ENCODE measurements around the gene IER5L.
A peak's percentile ranks its signal among the peaks of the same experiment; 100 is the strongest.

IER5L gene

DNA sequence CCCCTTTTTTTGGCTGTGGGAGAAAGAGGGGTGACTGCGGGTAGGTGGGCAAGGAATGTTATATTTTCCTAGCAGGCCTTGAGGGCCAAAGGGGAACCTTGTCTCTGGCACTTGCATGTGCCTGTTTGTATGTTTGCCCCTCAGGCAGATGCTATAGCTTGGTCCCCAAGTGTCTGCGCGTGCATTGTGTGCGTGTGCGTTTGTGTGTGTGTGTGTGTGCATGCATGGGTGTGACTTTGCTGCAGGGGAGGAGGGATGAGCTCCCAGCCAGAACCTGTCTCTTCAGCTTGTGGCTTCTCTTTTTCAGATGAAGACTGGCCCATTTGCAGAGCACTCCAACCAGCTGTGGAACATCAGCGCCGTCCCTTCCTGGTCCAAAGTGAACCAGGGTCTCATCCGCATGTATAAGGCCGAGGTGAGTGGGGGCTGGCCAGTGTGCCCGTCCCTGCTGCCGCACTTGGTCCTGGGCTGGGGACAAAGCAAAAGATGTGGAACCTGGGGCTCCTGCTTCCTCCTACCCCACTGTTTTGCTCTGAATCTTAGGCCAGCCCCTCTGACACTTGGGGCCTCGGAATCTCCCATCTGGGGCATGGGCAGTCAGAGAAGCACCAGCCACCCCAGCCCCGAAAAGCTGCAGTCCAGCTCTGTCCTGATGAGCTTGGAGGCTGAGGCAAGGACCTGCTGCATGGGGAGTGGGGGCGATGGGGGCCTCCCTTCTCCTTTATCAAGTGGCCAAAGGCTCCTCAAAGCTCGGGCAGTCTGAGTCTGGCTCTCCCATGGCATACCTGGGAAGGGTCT is 35.7 kb downstream of the IER5L start:
- no peak for TF ChIP-seq ZFX (IDR thresholded peaks at IDR 0.05)
- TF ChIP-seq, protein P1, sequence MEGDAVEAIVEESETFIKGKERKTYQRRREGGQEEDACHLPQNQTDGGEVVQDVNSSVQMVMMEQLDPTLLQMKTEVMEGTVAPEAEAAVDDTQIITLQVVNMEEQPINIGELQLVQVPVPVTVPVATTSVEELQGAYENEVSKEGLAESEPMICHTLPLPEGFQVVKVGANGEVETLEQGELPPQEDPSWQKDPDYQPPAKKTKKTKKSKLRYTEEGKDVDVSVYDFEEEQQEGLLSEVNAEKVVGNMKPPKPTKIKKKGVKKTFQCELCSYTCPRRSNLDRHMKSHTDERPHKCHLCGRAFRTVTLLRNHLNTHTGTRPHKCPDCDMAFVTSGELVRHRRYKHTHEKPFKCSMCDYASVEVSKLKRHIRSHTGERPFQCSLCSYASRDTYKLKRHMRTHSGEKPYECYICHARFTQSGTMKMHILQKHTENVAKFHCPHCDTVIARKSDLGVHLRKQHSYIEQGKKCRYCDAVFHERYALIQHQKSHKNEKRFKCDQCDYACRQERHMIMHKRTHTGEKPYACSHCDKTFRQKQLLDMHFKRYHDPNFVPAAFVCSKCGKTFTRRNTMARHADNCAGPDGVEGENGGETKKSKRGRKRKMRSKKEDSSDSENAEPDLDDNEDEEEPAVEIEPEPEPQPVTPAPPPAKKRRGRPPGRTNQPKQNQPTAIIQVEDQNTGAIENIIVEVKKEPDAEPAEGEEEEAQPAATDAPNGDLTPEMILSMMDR (conservative IDR thresholded peaks at IDR 0.05), result no peak
- peak overlapping the region; percentile 100; the same call in 1 of the 2 replicates for H3K27ac ChIP-seq

DNA sequence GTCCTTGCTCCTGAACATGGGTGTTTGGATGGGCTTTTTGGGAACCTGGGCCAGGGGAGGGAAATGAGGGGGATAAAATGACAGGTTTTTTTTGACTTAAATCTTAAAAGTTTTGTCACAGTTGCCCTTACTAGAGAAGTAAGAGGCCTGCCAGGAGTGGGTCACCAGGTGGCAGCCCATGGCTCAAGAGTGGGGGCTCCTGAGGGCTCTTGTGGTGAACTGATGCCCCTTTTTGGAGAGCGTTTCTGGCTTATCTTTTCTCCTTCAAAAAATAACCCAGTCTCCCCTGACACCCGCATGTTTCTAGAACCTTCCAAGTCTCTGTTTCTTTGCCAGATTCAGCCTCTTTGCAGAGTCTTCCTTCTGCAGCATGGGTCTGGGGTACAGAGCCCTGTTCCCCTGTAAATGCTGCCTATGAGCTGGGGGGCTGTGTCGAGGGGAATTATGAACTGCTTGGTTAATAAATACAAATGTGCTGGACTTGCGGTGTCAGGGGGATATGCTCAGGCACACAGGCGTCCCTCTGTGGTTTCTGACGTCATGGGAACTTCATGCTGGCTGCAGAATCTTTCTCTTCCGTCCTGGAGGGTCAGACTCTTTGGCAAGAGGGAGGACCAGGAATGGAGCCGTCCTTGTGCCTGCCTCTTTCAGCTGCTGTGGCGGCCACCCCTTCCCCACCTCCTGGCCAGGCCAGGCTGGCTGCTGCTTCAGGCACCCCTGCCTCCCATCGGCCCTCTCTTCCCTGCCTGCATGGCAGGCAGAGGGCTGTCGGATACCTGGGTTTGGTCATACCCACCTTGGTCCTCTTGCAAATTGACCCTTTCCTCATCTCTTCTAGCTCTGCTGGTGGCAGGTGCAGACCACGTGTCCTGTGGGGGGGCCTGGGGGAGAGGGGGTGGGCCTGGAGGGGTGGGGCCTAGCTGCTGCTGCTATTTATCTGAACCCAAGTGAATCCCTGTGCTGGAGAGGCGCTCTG is 36.7 kb downstream of the IER5L start:
- no peak for TF ChIP-seq ZFX (IDR thresholded peaks at IDR 0.05)
- TF ChIP-seq, protein P1 (conservative IDR thresholded peaks at IDR 0.05), result no peak
- H3K27ac ChIP-seq, result peak overlapping the region; percentile 100

DNA sequence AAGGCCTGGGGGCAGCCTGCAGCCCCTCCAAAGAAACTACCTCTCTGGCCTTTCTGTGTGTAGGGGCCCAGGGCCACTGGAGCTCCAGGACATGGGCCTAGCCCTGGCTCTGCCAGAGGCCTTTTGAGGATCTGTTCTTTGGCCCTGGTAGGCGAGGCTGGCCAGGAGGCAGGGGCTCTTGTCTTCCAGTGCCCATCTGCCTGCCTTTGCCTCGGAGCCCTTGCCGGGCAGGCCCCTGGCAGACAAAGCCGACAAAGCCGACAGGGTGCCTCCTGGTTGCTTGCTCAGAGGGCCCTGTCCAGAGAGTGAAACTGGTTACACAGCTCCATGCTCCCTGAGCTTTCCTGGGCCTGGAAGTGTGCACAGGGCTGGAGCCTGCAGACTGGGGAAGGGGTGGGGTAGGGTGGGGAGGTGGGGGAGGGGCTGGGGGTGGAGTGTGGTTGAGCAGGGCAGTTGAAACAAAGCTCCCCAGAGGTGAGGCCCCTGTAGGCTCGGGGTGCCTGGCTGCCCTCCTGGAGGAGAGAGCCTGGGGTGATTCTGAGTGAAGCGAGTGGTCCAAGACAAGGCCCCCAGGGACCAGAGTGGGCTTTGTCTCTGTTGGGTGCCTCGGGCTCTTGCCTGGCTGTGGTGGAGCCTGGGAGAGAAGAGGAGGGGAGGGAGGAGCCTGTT is 37.5 kb downstream of the IER5L start:
- TF ChIP-seq, protein P1 (conservative IDR thresholded peaks at IDR 0.05), result no peak
- TF ChIP-seq ZFX (IDR thresholded peaks at IDR 0.05), result peak; percentile 83; the same call in 1 of the 2 replicates
- peak overlapping the region; percentile 100 for H3K27ac ChIP-seq

DNA sequence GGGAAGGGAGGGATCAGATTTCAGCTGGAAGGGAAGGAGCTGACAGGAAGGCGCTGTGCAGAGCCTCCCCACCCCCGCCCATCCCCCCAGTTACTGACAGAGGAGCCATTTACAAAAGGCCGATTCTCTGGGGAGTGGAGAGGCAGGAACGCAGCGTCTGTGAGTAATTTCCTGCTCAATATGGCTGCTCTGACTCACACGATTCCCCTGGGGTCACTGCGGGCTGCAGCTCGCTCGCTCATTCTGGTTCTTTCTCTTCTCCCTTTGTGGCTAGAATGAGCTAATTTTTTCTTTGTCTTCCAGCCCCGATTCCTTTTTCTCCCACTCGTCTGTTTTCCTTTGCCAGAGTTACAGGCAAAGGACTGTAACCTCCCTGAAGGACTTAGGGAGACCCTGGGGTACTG is 38.1 kb downstream of the IER5L start:
- no peak for TF ChIP-seq ZFX (IDR thresholded peaks at IDR 0.05)
- TF ChIP-seq, protein P1 (conservative IDR thresholded peaks at IDR 0.05), result no peak
- peak overlapping the region; percentile 100 for H3K27ac ChIP-seq

DNA sequence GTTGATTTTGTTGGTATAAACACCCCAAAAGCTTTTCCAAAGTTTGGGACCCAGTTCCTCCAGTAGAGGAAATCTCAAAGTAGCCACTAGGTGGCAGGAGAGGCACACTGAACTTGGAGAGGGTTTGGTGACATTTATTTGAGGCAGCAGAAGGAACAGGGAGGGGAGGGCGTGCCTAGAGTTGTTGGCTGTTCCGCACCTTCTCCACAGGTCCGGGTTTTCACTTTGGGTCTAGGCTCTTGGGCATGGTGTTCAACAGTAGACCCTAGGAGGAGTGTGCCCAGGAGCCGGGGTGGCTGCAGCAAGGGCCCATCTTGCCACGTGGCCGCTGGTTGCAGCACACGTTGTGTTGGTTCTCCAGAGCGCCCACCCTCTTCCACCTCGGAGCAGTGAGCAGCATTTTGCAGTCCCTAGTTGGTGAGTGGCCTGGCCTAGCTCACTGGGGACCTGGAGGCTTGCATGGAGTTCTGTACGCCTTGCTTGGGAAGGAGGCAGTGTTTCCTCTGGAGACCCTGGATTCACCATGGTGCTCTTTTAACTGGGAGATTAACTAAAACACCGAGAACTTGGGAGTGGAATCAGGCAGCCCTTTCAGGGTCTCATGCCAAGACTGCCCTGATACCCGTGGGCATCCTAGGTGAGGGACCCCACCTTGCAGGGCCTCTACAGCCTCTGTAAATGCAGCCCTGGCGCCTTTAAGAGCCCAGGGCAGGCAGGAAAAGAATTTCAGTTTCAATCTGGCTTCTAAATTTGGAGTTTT is 38.6 kb downstream of the IER5L start:
- no peak for TF ChIP-seq ZFX (IDR thresholded peaks at IDR 0.05)
- TF ChIP-seq, protein P1 (conservative IDR thresholded peaks at IDR 0.05), result peak; percentile 94
- H3K27ac ChIP-seq, result peak overlapping the region; percentile 100

DNA sequence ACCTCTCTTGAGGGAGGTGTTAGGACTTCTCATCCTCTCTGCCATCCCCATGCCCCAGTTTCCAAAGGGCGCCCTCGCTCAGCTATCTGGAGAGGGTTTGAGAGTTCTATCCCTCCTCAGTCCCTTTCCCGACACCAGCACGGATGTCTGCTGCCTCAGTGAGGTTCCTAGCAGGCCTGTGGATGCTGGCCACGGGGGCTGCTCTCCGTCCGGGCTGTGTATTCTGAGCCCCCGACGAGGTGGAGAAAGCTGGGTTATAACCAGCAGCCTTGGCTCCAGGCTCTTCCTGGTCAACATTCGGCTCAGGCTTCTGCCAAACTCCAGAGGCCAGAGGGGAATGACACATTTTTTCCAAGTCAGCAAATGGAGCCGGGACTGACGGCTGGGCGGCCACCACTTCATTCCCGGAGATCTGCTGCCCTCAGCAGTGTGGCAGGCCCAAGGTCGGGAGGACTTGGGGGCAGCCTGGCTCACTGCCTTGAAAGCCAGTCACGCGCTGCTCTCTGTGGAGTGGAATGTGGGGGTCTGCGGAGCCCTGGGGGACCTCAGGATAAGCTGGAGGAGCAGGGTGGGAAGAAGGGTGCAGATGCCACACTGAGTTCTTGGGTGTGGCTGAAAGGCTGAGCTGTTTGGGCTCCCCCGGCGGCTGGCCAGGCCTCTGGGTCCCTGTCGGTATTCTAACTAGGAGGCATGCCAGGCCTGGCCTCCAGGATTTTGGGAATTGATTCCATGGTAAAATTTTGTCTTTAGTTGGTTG is 39.4 kb downstream of the IER5L start:
- H3K27ac ChIP-seq, result peak overlapping the region; percentile 100
- TF ChIP-seq, protein P1 (conservative IDR thresholded peaks at IDR 0.05), result no peak
- TF ChIP-seq ZFX (IDR thresholded peaks at IDR 0.05), result no peak

Measured in C4-2B (cell line).